Esophagus muscularis mucosa (tissue), 4 donors: ENCODE results near the gene ME3.

Experiments
- EP300 ChIP-seq: sonication (generic); formaldehyde crosslinking; IDR thresholded peaks from one replicate; pipeline ENCODE4 v1.6.1; 2017; ENCODE audit warnings: antibody characterized with exemption
- POLR2AphosphoS5 ChIP-seq, 2 donors: sonication (generic); formaldehyde crosslinking; IDR thresholded peaks; one replicate each; pipeline ENCODE4 v1.6.1; 2017; ENCODE audit warnings: antibody characterized with exemption in 2 of 2
- TF ChIP-seq, protein P1 (sequence below), 3 experiments: fragments of 200-600 bp in 2 of 3; fragments of 450-650 bp in 1 of 3; sonication (generic) in 2 of 3; IDR thresholded peaks; one replicate each; pipeline ENCODE4 v1.5.1; 2017 to 2019; ENCODE audit warnings: antibody characterized with exemption in 3 of 3, mild to moderate bottlenecking in 2 of 3, moderate library complexity in 1 of 3

DNA sequence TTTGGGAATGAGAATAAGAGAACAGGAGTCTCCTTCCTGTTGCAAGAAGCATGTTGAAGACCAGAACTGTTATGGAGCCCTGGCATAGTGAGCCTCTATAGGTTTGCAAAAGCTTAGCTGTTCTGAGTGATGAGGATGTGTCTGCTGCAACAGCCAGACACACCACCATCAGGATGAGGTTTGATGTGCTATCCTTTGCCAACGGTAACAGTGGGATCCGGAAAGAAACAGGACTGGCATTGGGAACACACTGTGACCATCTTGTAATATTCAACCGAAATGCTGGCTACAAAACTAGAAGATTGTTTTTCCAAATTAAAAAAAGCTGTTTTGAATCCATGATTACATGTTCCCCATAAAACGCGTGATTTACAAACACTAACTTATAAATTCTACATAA, 117.0 kb downstream of the ME3 start:
- TF ChIP-seq, protein P1, sequence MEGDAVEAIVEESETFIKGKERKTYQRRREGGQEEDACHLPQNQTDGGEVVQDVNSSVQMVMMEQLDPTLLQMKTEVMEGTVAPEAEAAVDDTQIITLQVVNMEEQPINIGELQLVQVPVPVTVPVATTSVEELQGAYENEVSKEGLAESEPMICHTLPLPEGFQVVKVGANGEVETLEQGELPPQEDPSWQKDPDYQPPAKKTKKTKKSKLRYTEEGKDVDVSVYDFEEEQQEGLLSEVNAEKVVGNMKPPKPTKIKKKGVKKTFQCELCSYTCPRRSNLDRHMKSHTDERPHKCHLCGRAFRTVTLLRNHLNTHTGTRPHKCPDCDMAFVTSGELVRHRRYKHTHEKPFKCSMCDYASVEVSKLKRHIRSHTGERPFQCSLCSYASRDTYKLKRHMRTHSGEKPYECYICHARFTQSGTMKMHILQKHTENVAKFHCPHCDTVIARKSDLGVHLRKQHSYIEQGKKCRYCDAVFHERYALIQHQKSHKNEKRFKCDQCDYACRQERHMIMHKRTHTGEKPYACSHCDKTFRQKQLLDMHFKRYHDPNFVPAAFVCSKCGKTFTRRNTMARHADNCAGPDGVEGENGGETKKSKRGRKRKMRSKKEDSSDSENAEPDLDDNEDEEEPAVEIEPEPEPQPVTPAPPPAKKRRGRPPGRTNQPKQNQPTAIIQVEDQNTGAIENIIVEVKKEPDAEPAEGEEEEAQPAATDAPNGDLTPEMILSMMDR (IDR thresholded peaks at IDR 0.05), result no peak
- TF ChIP-seq EP300, result no peak
- TF ChIP-seq POLR2AphosphoS5 (IDR thresholded peaks at IDR 0.05), result no peak
